Stimulated activated CD4-positive, alpha-beta T cell treated with anti-CD3 and anti-CD28 coated beads, Interleukin-1b, Interleukin-23, amount 100 ng/mL, for 48 hours (primary cell): Measurements from ENCODE around the gene NPEPL1.

Experiments
- DNase-seq: peaks from one replicate; pipeline ENCODE4 v3.0.0-alpha.2; 2020

NPEPL1 gene

DNA sequence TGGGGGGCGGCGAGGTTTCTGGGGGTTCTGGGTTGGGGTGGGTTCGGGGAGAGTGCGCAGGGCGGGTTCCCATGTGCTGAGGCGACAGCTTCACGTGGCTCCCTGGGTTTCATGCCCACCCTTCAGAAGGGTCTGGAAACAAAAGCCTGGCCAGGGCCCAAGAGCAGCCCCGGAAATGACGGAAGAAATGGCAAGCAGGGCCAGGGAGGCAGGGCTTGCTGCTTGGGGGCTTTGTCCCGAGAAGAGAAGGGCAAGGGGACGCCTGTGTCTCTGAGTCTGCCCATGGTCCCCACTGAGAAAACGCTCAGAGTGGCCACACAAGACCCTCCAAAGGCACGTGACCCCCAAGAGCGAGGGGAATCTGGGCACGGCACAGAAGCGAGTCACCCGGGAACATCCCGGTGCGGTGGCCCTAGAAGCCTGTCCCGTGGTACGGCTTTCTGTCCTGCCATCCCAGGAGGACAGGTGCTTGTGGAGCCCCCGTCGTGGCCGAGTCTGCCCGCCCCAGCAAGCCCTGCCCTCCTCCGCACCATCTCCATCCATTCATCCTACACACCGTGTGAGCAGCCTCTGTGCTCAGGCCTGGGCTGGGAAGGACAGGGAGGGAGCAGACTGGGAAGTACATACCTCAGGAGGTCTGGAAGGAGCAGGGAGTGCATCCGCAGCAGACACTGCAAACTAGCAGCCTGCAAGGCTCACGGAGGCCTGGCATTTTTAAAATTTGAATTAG is 9.0 kb downstream of the NPEPL1 start:
- no peak for DNase-seq

DNA sequence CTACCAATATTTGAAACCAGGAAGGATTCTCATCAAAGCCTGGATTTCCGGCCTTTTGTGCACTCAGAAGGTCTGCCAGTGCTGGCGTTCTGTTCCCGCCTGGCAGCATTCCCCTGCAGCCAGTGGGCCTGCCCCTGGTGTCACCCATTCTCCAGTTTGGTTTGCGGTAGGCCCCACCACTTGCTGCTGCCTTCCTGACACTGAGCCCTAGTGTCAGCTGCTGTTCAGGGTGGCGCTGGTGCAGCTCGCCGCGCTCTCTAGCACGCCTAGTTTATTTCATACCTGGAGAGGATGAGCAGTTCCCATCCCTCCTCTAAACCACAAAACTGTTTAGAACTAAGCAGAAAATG is 9.5 kb downstream of the NPEPL1 start:
- no peak for DNase-seq

DNA sequence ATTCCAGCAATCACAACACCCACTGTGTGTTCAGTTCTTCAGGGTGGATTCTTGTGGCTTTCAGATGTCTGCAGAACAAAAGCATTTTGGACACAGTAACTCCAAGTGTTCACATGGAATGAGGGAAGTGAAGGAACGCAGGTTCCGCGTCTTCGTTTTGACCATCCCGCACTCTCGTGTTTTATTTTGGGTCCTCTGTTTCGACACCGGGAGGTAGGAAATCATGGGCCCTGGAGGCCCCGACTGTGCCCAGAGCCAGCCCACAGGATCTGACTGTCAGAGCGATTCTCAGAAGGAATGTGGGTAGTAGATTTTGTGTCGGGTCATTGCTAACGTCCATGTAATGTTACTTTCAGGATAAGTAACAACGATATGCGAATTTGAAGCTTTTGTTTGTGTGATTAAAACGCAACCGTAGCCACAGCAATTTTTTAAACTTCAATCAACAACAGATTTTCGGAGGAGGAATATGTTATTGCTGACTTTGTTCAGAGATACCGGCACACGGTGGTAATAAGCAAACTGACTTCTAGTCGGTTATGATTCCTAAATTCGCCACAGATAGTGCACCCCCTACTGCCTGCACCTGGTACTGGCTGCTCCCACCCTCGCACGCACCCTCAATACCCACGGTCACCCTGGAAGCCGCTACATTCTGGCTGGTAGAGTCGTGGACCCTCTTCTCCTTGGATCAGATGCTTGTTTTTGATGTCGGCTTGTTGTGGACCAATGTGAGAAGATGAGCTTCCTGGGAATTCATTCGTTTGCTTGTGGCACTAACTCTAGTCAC is 10.5 kb downstream of the NPEPL1 start:
- DNase-seq, result no peak

DNA sequence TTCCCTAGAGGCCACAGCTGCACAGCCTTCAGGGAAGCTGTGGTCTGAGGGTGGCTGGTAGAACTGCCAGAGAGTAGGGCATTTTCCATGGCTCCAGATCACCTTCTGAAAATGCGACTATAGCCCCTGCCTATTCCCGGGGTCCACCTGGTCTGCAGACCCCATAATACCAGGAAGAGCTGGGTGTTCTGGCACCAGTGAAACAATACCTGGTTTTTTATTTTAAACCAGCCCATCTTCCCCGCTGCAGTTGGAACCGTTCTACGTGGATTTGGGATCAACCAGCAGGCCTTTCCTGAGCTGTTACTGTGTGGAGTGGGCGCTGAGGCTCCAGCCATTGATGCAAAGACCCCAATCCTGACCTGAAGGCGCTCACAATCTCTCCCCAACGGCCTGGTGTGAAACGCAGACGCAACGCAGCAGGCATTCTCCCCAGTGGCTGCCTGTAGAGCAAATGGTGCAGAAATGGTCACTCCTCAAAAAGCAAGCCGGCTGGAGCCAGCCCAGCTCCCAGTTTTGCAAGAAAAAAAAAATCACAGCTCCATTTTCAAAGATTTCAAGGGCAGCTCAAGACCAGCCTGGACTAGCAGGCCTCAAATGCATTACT is 11.3 kb downstream of the NPEPL1 start:
- no peak for DNase-seq

DNA sequence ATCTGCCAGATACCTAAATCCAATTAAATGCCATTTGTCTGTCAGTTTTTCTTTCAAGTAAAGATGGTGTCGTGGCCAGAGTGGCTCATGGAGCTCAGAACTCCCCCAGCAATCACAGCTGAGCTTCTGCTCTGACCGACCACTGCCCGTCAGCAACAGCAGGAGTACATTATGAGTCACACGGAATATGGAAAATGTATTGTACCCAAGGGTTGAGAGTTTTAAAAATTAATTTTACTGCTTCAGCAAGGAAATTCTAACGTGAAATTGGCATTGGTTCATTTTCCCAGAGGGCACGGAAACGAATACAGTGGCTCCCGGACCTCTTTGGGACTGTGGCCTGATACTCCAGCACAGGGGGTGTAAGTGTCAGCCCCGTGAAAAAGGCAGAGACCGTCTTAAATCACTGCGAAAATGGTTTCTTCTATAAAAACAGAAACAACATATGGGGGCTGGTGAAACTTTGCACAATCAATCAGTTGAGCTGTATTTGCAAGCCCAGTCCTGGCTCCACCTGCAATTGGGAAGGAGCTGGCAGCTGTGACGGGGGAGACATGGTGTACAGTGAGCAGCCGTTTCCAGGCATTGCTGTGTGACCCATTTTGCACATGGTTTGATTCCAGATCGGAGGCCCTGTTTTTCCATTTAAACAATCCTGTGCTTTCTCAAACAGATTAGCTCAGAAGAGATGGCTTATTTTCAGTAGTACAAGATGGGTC is 12.8 kb downstream of the NPEPL1 start:
- no peak for DNase-seq

DNA sequence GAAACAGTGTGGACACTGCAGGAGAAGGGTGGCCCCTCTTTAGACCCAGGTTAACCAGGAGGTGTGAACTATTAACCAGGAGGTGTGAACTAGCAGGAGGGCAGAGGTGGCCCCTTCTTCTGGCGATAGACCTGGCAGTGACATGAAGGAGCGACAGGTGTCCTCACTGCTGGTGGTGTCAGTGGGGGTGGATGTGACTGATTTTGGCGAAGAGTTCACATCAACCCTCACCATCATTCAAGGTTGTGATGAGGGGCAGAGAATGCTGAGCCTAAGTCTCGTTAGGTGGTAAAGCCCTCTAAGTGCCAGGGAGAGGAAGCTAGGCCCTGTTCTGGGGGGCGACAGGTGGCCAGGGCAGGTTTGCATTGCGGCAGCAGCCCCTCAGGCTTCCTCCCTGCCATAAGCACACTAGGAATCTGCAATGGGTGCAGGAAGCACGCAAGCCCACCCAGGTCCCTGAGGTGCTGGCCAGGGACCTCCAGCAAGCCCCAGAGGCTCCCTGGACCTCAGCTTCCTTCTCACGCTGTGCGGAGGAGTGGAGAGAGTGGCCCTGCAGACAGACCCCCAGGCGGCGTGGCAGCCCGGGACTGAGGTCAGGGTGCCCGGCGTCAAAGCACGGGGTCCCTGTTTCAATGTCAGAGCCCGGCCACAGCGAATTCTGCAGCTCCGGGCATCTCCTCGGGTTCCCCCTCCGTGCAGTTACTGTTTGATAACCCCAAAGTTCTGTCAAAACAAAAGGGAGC is 13.7 kb downstream of the NPEPL1 start:
- no peak for DNase-seq

DNA sequence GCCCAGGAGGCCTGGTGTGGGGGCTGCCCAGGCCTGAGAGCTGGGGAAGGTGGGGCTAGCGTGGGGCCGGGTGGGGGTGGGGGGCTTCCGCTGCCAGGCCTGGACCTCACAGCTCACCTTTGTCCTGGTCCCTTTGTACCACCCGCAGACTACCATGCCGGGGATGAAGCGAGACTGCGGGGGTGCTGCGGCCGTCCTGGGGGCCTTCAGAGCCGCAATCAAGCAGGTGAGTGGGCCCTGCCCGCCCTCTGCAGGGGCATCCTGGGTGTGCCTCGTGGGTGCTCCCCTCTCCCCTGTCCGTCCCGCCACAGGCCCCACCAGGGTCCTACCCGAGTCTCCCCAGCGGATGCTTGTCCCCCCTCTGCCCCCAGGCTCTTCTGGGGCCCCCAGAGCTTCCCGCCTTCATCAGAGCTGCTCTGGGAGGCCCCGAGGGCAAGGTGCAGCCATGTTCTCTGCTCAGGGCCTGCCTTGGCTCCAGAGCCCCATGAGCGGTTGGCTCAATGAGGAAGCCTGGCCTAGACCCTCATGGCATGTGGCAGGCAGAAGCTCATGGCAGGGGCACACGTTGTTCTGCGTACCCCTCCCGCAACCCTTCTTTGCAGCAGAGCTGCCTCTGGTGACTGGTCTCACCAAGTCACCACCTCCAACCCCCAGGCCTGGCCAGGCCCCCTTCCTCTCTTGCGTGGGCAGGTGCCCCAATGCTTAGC is 14.5 kb downstream of the NPEPL1 start:
- DNase-seq, result no peak

DNA sequence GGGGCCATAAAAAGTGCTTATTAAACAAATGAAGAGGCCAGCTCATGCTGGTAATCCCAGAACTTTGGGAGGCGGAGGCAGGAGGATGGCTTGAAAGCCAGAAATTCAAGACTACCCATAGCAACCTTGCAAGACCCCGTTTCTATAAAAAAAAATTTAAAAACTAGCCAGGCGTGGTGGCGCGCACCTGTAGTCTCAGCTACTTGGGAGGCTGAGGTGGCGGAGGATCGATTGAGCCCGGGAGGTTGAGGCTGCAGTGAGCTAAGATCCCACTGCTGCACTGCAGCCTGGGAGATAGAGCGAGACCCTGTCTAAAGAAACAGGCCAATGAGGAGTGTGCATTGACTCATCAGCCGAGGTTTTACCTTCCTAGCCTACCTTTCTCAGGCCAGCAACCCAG is 15.2 kb downstream of the NPEPL1 start:
- no peak for DNase-seq

DNA sequence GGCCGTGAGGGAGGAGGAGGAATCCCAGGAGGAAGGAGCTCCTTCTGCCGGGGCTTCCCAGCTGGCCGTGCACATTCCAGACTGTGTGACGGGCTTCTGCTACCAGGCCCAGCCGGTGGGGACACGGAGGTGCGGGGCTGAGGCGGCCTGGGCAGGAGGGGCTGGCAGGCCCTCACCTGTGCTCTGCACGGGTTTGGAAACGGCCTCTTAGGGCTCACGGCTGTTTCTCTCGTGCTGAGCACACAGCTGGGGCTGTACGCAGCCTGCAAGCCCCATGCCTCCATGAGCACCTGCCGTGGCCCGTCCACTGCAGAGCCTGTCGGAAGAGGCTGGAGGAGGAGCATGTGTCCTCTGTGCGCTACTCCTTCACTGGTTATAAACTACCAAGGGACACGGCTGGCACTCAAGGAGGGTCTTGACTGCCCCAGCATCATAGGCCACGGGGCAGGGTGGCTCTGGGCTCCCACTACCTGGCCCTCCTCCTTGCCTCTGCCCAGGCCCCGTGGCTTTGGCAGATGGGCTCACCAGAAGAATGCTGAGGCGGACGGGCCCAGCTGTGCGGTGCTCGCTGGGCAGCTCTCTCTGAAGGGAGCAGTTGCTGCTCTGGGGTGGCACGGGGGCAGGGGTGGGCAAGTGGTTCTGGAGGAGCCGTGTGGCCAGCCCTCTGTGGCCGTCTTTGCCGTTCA is 15.8 kb downstream of the NPEPL1 start:
- no peak for DNase-seq

DNA sequence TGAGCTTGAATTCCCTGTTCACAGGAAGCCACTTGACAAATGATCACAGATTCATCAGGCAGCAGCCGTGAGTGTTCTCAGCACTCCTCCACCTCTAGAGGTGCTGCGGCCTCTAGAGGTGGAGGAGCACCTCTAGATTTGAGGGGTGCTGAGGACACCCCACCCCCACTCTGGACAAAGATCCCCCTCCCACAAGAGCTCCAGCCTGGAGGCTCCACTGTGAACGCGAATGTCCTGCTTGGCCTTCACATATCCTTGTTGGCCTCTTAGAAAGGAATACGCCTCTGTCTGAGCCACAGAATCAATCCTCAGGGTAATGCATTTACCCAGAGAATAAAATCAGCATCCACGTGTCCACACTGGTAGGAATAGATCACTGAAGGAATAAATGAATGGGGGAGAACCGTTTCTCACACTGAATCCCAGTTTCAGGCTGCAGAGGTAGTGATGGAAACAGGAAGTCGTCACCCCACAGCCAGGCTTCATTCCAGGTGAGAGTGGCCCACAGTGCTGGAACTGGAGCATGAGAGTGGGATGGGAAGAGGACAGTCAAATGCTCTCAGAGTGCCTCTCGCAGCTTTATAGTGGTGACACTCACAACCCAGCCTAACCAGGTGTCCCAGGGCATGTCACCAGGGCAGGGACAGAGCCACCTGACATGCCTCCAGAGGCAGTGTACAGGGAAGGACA is 16.6 kb downstream of the NPEPL1 start:
- no peak for DNase-seq

DNA sequence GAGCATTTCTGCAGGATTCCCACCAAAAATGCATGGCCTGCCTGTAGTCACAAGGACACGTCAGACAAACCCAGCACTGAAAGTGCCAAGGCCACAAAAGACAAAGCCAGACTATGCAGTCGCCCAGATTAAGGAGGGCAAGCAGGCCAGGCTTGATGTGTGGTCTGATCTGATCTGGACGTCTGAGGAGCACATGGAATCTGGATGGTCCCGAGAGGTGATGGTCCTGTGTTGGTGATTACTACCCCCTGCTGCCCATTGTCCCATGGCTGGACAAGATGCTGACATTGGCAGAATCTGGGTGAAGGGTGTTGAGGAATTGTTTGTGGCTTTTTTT is 17.1 kb downstream of the NPEPL1 start:
- no peak for DNase-seq

DNA sequence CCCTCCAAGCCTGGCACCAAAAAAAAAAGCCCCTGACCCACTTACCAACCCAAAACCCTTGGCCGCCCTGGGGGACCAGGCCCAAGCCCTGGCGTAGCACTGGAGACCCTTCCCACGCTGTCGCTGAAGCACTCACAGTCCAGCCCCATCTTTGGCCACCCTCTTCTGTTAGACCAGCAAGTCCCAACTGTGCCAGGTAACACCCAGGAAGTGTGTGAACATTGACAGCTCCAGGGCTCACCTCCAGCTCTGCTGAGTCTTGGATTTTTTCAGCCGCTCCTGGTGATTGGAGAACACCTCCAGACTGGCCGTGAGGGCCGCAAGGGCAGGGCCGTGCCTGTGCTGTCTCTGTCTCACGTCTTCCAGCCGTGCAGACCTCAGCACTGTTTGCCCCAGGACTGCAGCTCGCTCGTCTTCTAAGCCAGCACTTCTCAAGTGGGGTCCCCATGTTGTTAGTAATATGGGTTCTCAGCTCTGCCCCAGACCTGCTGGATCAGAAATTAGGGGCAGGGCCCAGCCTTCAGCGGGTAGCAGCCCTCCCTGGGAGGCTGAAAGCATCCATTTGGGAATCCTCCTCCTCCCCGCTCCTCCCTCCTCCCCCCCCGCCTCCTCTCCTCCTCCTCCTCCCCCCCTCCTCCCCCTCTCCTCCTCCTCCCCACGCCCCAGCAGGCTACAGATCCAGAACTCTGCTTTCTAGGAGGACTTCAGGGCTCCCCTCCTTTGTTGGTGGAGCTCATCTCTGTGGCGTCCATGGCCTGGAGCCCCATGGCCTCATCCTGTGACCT is 18.1 kb downstream of the NPEPL1 start:
- no peak for DNase-seq

DNA sequence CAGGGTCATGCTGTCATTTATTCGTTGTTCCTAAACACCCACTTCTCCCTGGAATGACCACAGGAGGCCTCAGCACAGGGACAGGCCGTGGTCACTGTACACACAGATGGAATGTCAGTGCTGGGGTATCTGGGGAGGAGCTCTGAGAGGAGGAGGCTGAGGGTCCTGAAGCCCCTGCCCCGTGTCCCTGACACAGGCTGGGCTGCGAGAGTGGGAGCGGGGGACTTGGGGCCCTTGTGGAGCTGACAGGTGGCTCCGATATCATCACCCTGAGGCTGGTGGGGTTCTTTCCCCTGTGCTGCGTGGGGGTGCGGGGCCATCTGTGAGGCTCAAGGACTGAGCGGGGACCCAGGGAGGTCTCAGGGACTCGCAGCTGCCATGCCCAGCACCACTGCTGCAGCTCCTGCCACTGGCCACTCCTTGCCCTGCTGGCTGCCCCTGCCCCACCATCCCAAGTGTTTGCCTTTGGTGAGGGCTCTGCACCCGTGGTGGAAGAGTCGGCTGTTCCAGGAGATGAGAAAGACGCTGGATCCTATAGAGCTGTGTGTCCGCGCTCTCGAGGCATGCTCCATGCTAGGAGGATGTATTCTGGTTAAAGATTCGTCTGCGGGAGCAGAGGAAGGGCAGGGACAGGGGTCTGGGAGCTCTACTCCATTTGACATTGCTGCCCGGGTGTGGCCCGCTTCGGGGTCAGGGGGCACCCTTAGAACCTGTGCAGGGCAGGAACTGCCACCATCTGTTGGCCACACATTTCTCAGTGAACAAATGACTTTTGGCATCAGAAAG is 18.9 kb downstream of the NPEPL1 start:
- no peak for DNase-seq

DNA sequence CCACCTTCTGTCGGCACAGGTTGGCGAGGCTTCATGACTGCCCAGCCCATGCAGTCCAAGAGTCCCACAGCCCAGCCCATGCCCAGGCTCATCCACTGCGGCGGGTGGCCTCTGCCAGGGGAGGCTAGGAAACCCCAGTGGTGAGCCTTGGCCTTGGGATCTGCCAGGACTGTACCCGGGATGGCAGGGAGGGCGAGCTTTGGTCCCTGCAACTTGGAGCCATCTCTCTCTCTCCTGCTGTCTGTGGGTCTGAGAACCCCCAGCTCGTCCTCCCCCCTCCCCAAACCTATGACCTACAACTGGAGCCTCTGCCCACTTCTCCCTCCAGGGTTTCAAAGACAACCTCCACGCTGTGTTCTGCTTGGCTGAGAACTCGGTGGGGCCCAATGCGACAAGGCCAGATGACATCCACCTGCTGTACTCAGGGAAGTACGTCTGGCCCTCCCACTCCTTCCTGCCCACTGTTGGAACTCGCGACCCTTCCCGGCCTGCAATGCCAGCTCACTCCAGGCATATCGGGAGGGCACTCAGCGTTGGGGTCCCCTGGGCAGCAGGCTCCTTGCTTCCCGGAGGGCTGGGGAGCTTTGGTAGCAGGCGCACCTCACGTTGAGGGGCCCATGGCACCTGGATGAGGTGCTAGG is 19.7 kb downstream of the NPEPL1 start:
- no peak for DNase-seq

DNA sequence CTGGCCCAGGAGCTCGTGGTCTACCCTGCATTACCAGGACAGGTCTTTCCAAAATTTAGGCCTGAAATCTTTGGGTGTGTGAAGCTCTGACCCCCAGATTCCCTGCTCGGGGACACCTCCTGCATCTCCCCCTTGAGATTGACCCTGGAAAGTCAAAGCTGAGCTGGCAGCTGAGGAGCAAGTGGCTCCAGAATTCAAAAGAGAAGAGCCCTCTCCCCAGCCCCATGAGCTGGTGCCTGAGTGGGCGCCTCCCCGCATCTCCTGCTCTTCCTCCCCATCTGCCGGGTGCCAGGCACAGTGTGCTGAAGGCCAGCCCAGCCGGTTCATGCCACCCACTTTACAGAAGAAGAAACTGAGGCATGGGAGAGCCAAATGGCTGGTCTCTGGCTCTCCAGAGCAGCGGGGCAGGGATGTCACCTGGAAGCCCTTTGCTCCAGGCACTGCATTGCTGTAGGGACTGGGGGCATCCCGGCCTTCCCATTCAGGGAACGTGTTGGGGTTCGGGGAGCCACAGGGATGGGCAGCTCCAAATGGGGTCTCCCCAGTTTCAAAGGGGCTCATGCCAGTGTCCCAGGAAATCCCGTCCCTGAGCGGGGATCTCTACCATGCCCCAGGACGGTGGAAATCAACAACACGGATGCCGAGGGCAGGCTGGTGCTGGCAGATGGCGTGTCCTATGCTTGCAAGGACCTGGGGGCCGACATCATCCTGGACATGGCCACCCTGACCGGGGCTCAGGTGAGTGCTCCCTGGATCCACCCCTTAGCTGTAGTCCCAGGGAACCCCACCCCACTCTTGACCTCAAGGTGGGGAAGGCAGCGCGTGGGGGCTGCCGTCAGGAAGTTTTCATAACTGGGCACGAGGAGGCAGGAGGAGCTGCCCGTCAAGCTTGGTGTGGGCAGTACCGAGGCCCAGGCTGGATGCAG is 20.5 kb downstream of the NPEPL1 start:
- no peak for DNase-seq

DNA sequence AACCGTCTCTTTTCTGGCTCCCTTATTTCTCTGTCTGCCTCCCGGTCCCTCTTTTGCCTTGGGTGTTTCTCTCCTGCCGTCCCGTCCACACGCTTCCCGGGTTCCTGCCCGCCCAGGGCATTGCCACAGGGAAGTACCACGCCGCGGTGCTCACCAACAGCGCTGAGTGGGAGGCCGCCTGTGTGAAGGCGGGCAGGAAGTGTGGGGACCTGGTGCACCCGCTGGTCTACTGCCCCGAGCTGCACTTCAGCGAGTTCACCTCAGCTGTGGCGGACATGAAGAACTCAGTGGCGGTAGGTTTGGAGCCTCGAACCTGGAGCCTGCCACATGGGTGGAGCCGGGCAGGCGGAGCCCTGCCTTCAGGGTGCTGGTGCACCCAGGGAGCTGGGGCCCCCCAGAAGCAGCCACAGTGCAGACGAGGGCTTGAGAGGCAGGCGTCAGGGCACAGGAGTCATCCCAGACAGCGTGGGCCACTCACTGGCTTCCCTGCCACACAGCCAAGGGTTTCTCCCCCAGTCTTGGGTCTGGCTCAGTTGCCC is 21.3 kb downstream of the NPEPL1 start:
- no peak for DNase-seq

DNA sequence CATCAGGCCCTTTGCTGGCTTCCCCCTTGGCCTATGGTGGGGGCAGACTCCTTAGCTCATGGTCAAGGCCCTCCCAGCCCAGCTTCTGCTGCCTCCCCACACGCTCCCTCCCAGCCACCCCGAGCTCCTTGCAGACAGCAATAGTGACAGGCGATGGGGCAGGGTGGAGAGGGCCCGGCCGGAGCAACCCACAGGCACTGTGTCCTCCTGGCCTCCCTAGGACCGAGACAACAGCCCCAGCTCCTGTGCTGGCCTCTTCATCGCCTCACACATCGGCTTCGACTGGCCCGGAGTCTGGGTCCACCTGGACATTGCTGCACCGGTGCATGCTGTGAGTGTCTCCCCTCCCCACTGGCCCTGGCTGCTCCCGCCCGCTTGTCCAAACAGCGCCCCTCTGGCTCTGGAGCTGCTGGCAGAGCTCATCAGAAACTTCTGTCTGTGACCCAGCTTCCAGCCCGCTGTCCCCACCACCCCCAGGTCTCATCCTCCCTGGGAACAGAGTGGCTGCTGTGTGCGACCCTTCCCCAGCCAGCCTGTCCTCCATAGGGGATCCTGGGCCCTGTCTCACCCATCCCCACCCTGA is 21.8 kb downstream of the NPEPL1 start:
- DNase-seq, result no peak
